Urinary bladder (tissue), 4 donors: ENCODE results near the gene RNU1-4. TPM values are rescaled to one million over a fixed set of nuclear protein-coding genes. Genes with fewer than 3 reads are reported as not detected.
"Not testable (repeated sequence)": the region's sequence is repeated elsewhere in the genome, so short reads cannot be mapped to it uniquely, and the experiment has no call there.

Experiments
- DNase-seq: peaks from one replicate; pipeline ENCODE4 v3.0.0-alpha.2; 2015; ENCODE audit errors: extremely low spot score
- H3K27ac ChIP-seq: one replicate; pipeline ENCODE4 v1.5.1; 2013; ENCODE audit warnings: low read depth, mild to moderate bottlenecking, moderate library complexity
- H3K36me3 ChIP-seq: one replicate; pipeline ENCODE4 v1.6.1; 2013; ENCODE audit warnings: mild to moderate bottlenecking, moderate library complexity; ENCODE audit not compliant: insufficient read depth
- H3K4me1 ChIP-seq: one replicate; pipeline ENCODE4 v1.6.1; 2013; ENCODE audit warnings: mild to moderate bottlenecking, moderate library complexity; ENCODE audit not compliant: insufficient read depth
- H3K4me3 ChIP-seq: one replicate; pipeline ENCODE4 v1.5.1; 2013; ENCODE audit warnings: low read depth, low read length
- WGBS: extraction: QIAGEN DNeasy Blood & Tissue Kit; methylation state at CpG from one replicate; pipeline ENCODE4 v1.1.7; 2013; 5-methylcytosine and 5-hydroxymethylcytosine counted together
- polyA plus RNA-seq: library from polyadenylated mRNA; stranded (reverse); fragments of 200-250 nt; gene quantifications from one replicate; pipeline ENCODE4 v1.2.3, GENCODE V29; 2013
- total RNA-seq: library from RNA; depleted of rRNA; stranded (reverse); fragments of >200 nt; gene quantifications from one replicate; pipeline ENCODE4 v1.2.3, GENCODE V29; 2014
- donor health status: healthy with polysubstance abuse.
- donor health status: healthy.

The RNU1-4 gene
- total and polyA plus RNA-seq, 2 donors: under 0.01 TPM; not detected in 1

- no peak overlapping the region for H3K4me3 ChIP-seq
- H3K27ac ChIP-seq: no peak overlapping the region
- H3K4me1 ChIP-seq: no peaks in the 10 kb centered on the region
- no peak for DNase-seq
- no peaks in the 10 kb centered on the region for H3K36me3 ChIP-seq
- 58% methylated on average over 20 of the region's 20 CpGs for WGBS
Measured at GRCh38 chr1:16717336-16718098, 22.8 kb upstream of the RNU1-4 start.

- not testable (repeated sequence) for H3K27ac ChIP-seq, DNase-seq, H3K36me3 ChIP-seq, H3K4me1 ChIP-seq, H3K4me3 ChIP-seq
- WGBS: 92% methylated on average over 14 of the region's 14 CpGs
Measured at GRCh38 chr1:16718099-16718907, 22.0 kb upstream of the RNU1-4 start.

- Histone ChIP-seq H3K36me3 (no peaks in the 10 kb centered on the region), H3K4me3 (no peak overlapping the region), H3K27ac (no peak overlapping the region), H3K4me1 (no peaks in the 10 kb centered on the region)
- no peak for DNase-seq
- 92% methylated on average over 8 of the region's 8 CpGs for WGBS
Measured at GRCh38 chr1:16718908-16719533, 21.3 kb upstream of the RNU1-4 start.

GRCh38 chr1:16719571-16720350, 20.6 kb upstream of the RNU1-4 start:
- Histone ChIP-seq H3K4me3 (no peak overlapping the region), H3K27ac (no peak overlapping the region), H3K36me3 (no peaks in the 10 kb centered on the region), H3K4me1 (no peaks in the 10 kb centered on the region)
- WGBS: 94% methylated on average over 16 of the region's 16 CpGs
- no peak for DNase-seq

GRCh38 chr1:16720351-16721223, 19.7 kb upstream of the RNU1-4 start:
- DNase-seq: no peak
- no peaks in the 10 kb centered on the region for H3K36me3 ChIP-seq
- H3K4me1 ChIP-seq: no peaks in the 10 kb centered on the region
- 86% methylated on average over 13 of the region's 13 CpGs for WGBS
- H3K4me3 ChIP-seq: no peak overlapping the region
- H3K27ac ChIP-seq: no peak overlapping the region

- no peaks in the 10 kb centered on the region for H3K36me3 ChIP-seq
- 72% methylated on average over 11 of the region's 11 CpGs for WGBS
- no peak overlapping the region for H3K4me3 ChIP-seq
- no peaks in the 10 kb centered on the region for H3K4me1 ChIP-seq
- DNase-seq: no peak
- H3K27ac ChIP-seq: no peak overlapping the region
Measured at GRCh38 chr1:16721871-16722641, 18.3 kb upstream of the RNU1-4 start.

- no peak overlapping the region for H3K27ac ChIP-seq
Measured at GRCh38 chr1:16724718-16725438, 15.4 kb upstream of the RNU1-4 start.

GRCh38 chr1:16725439-16726245, 14.7 kb upstream of the RNU1-4 start:
- not testable (repeated sequence) for H3K36me3 ChIP-seq, H3K4me1 ChIP-seq, DNase-seq, H3K27ac ChIP-seq, H3K4me3 ChIP-seq
- WGBS: 62% methylated on average over 10 of the region's 10 CpGs

More at GRCh38 chr1:16724718-16725438, 15.4 kb upstream of the RNU1-4 start:
- no peak overlapping the region for H3K4me3 ChIP-seq
- DNase-seq: no peak
- H3K4me1 ChIP-seq: no peaks in the 10 kb centered on the region
- H3K36me3 ChIP-seq: no peaks in the 10 kb centered on the region
- 60% methylated on average over 45 of the region's 45 CpGs for WGBS

GRCh38 chr1:16727190-16728111, 12.9 kb upstream of the RNU1-4 start:
- Histone ChIP-seq H3K4me3 (no peak overlapping the region), H3K36me3 (no peaks in the 10 kb centered on the region), H3K27ac (no peak overlapping the region), H3K4me1 (no peaks in the 10 kb centered on the region)
- 81% methylated on average over 42 of the region's 42 CpGs for WGBS
- no peak for DNase-seq

GRCh38 chr1:16728243-16728949, 11.9 kb upstream of the RNU1-4 start:
- H3K36me3 ChIP-seq, DNase-seq, H3K4me1 ChIP-seq, H3K4me3 ChIP-seq, H3K27ac ChIP-seq: not testable (repeated sequence)
- 64% methylated on average over 17 of the region's 24 CpGs for WGBS
